Measurements from ENCODE around the gene GPS1.

DNA sequence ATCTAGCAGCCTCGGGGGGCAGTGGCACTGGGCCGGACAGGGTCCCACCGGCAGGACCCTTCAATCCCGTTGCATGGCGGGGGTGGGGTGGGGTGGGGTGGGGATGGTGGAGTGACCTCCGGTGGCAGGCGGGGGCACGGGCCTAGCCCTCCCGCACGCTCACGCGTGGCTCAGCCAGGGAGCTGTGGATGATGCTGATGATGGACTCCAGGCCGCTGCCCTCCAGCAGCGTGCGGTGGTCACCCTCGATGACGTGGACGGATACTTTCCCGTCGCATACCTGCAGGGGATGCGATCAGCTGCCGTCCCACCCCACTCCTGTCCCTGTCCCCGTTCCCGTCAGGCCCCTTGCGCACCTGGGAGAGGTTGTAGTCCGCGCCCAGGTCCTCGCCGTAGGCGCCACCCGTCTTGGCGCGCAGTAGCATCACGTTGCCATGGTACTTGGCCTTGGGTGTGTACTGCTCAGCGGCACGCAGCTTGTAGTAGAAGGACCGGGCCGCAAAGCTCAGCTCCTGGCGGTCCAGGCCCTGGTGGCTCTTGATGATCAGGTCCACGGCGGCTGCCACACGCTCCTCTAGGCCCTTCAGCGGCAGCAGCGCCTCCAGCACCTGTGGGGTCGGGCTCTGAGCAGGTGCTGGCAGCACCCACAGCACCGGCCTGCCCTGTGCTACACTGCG is 27.4 kb downstream of the GPS1 start:
- TF ChIP-seq, protein P1, sequence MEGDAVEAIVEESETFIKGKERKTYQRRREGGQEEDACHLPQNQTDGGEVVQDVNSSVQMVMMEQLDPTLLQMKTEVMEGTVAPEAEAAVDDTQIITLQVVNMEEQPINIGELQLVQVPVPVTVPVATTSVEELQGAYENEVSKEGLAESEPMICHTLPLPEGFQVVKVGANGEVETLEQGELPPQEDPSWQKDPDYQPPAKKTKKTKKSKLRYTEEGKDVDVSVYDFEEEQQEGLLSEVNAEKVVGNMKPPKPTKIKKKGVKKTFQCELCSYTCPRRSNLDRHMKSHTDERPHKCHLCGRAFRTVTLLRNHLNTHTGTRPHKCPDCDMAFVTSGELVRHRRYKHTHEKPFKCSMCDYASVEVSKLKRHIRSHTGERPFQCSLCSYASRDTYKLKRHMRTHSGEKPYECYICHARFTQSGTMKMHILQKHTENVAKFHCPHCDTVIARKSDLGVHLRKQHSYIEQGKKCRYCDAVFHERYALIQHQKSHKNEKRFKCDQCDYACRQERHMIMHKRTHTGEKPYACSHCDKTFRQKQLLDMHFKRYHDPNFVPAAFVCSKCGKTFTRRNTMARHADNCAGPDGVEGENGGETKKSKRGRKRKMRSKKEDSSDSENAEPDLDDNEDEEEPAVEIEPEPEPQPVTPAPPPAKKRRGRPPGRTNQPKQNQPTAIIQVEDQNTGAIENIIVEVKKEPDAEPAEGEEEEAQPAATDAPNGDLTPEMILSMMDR (IDR thresholded peaks at IDR 0.05; ENCODE audit: poor library complexity), result no peak
- TF ChIP-seq EZH2phosphoT487 (IDR thresholded peaks at IDR 0.05; ENCODE audit: low read depth, severe bottlenecking, unreplicated experiment) (no peak), EZH2 (IDR thresholded peaks at IDR 0.05; ENCODE audit: borderline replicate concordance) (no peak)
